ENCODE data around the gene MAD1L1. TPM values are rescaled to one million over a fixed set of nuclear protein-coding genes. Genes with fewer than 3 reads are reported as not detected.

The MAD1L1 gene
- total RNA-seq, 1 experiment from 2014 or later: 50.8 TPM

- no peak for TF ChIP-seq EZH2 (IDR thresholded peaks at IDR 0.05; ENCODE audit: low read depth)
- no peak for TF ChIP-seq CTCF (conservative IDR thresholded peaks at IDR 0.05)
- no peaks in the 10 kb centered on the region for H3K9me3 ChIP-seq (ENCODE audit: insufficient read depth, low read depth)
- H3K4me2 ChIP-seq: no peak overlapping the region
- H4K20me1 ChIP-seq (ENCODE audit: insufficient read depth): peaks cover 15% of the 10 kb centered on the region
- CTCF ChIA-PET: no interaction called here
- BruUV-seq (replicated peaks): no TSS peak
- intact Hi-C loops (cut with micrococcal nuclease; ENCODE audit: unreplicated experiment): no loop called here
- H3K9me2 ChIP-seq (ENCODE audit: insufficient read depth): no peaks in the 10 kb centered on the region
- H3K4me3 ChIP-seq: no peak overlapping the region
- H3F3A ChIP-seq (ENCODE audit: insufficient read depth, low read depth): peaks cover 31% of the 10 kb centered on the region
- H3K36me3 ChIP-seq (ENCODE audit: low read depth): peaks cover 21% of the 10 kb centered on the region
- H3K27me3 ChIP-seq (ENCODE audit: insufficient read depth, low read depth): no peaks in the 10 kb centered on the region
- H3K79me2 ChIP-seq (ENCODE audit: low read depth): peaks cover 31% of the 10 kb centered on the region
- H3K4me1 ChIP-seq (replicated peaks; ENCODE audit: insufficient read depth): peaks cover 16% of the 10 kb centered on the region
- no peak for DNase-seq
- no peak overlapping the region for H3K27ac ChIP-seq
- POLR2A ChIA-PET (ENCODE audit: unreplicated experiment): no interaction called here
- no peak overlapping the region for H2AFZ ChIP-seq
Observed at GRCh38 chr7:2230226-2230625, 2.5 kb downstream of the MAD1L1 start.

DNA sequence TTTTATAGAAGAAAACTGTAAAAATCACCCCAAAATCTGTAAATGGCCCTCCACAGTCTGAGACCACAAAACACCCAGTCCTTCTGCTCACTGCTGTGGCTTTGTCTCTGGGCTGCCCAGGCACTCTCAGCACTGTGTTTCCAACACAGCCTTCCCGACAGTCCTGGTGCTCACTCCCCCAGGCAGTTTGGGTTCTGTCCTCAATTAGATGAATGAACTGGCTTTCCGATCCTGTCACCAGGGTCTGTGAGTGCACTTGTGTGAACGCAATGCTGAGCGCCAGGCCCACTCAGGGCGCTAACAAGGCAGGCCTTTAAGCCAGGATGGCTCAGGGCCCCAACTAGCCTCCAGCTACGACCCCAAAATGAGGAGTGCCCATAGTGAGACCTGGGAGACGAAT is 3.3 kb downstream of the MAD1L1 start:
- H3K4me1 ChIP-seq (replicated peaks; ENCODE audit: insufficient read depth): peaks cover 16% of the 10 kb centered on the region
- H3F3A ChIP-seq (ENCODE audit: insufficient read depth, low read depth): peaks cover 23% of the 10 kb centered on the region
- ChIA-PET CTCF (no interaction called here), POLR2A (ENCODE audit: unreplicated experiment) (no interaction called here)
- H2AFZ ChIP-seq: no peak overlapping the region
- no peak overlapping the region for H3K4me3 ChIP-seq
- H3K36me3 ChIP-seq (ENCODE audit: low read depth): peaks cover 20% of the 10 kb centered on the region
- peaks cover 15% of the 10 kb centered on the region for H4K20me1 ChIP-seq (ENCODE audit: insufficient read depth)
- H3K27me3 ChIP-seq (ENCODE audit: insufficient read depth, low read depth): no peaks in the 10 kb centered on the region
- TF ChIP-seq CTCF (conservative IDR thresholded peaks at IDR 0.05) (no peak), EZH2 (IDR thresholded peaks at IDR 0.05; ENCODE audit: low read depth) (no peak)
- no peak overlapping the region for H3K27ac ChIP-seq
- BruUV-seq (replicated peaks): no TSS peak
- no peaks in the 10 kb centered on the region for H3K9me2 ChIP-seq (ENCODE audit: insufficient read depth)
- H3K79me2 ChIP-seq (ENCODE audit: low read depth): peaks cover 31% of the 10 kb centered on the region
- DNase-seq: no peak
- intact Hi-C loops (cut with micrococcal nuclease; ENCODE audit: unreplicated experiment): loop anchor here (5.0 to 10.0 kb wide), 2 partner anchors 118 to 295 kb away; no protein-coding TSS in a partner anchor
- H3K9me3 ChIP-seq (ENCODE audit: insufficient read depth, low read depth): no peaks in the 10 kb centered on the region
- H3K4me2 ChIP-seq: no peak overlapping the region

GRCh38 chr7:2228921-2229320 is 3.8 kb downstream of the MAD1L1 start:
- H3K36me3 ChIP-seq (ENCODE audit: low read depth): peaks cover 20% of the 10 kb centered on the region
- CTCF ChIA-PET: no interaction called here

More at GRCh38 chr7:2228921-2229320, 3.8 kb downstream of the MAD1L1 start:
- no TSS peak for BruUV-seq (replicated peaks)
- H3K9me3 ChIP-seq (ENCODE audit: insufficient read depth, low read depth): no peaks in the 10 kb centered on the region
- H4K20me1 ChIP-seq (ENCODE audit: insufficient read depth): peaks cover 15% of the 10 kb centered on the region
- no peak for DNase-seq
- no peak overlapping the region for H2AFZ ChIP-seq
- no peak overlapping the region for H3K4me3 ChIP-seq
- no peaks in the 10 kb centered on the region for H3K27me3 ChIP-seq (ENCODE audit: insufficient read depth, low read depth)
- intact Hi-C loops (cut with micrococcal nuclease; ENCODE audit: unreplicated experiment): loop anchor here (5.0 to 10.0 kb wide), 2 partner anchors 118 to 296 kb away; no protein-coding TSS in a partner anchor
- no peak for TF ChIP-seq CTCF (conservative IDR thresholded peaks at IDR 0.05)
- TF ChIP-seq EZH2 (IDR thresholded peaks at IDR 0.05; ENCODE audit: low read depth): no peak
- H3K4me1 ChIP-seq (replicated peaks; ENCODE audit: insufficient read depth): peaks cover 16% of the 10 kb centered on the region
- H3F3A ChIP-seq (ENCODE audit: insufficient read depth, low read depth): peaks cover 18% of the 10 kb centered on the region; the same call in 1 of the 2 replicates
- POLR2A ChIA-PET (ENCODE audit: unreplicated experiment): no interaction called here
- H3K4me2 ChIP-seq: no peak overlapping the region
- no peaks in the 10 kb centered on the region for H3K9me2 ChIP-seq (ENCODE audit: insufficient read depth)
- H3K27ac ChIP-seq: no peak overlapping the region
- peaks cover 31% of the 10 kb centered on the region for H3K79me2 ChIP-seq (ENCODE audit: low read depth)

Data from PC-9 (cell line).